HepG2 (cell line): Measurements from ENCODE around the gene DPP3. TPM values are rescaled to one million over a fixed set of nuclear protein-coding genes. Genes with fewer than 3 reads are reported as not detected.
A peak's percentile ranks its signal among the peaks of the same experiment; 100 is the strongest.

ENCODE experiments used
- CEBPZ ChIP-seq: IDR thresholded peaks from 2 replicates; pipeline ENCODE4 v1.6.1; 2012; ENCODE audit warnings: low read length, improper control_type of control experiment
- DNMT3B ChIP-seq: conservative IDR thresholded peaks from 2 replicates; pipeline ENCODE4 v1.6.1; 2016; ENCODE audit warnings: missing biosample characterization, control low read depth
- GPN1 ChIP-seq: sonication (generic); formaldehyde crosslinking; IDR thresholded peaks from 2 replicates; pipeline ENCODE4 v1.5.1; 2020; ENCODE audit warnings: missing genetic modification reagents, borderline replicate concordance
- HBP1 ChIP-seq: IDR thresholded peaks from 2 replicates; pipeline ENCODE4 v1.6.1; 2016; ENCODE audit warnings: low read depth, control low read depth
- HCFC1 ChIP-seq: fragments of 150-350 bp; IDR thresholded peaks from 2 replicates; pipeline ENCODE4 v1.6.1; 2014; ENCODE audit warnings: low read depth, low read length
- HDAC6 ChIP-seq: fragments of 200-600 bp; sonication (generic); IDR thresholded peaks from 2 replicates; pipeline ENCODE4 v1.7.0; 2017; ENCODE audit warnings: mild to moderate bottlenecking, antibody characterized with exemption, low read length, low read depth
- HNRNPL ChIP-seq: fragments of 200-400 bp; formaldehyde crosslinking; IDR thresholded peaks from 2 replicates; pipeline ENCODE4 v1.6.1; 2017; ENCODE audit warnings: mild to moderate bottlenecking, low read depth, low read length
- HOXA5 ChIP-seq: sonication (generic); formaldehyde crosslinking; IDR thresholded peaks from 2 replicates; pipeline ENCODE4 v1.4.0; 2020; ENCODE audit warnings: missing genetic modification reagents
- KAT2B ChIP-seq: fragments of 150-350 bp; IDR thresholded peaks from 2 replicates; pipeline ENCODE4 v1.6.1; 2014; ENCODE audit warnings: low read depth, low read length, borderline replicate concordance
- KDM6A ChIP-seq: IDR thresholded peaks from 2 replicates; pipeline ENCODE4 v1.6.1; 2016; ENCODE audit warnings: low read depth
- MED13 ChIP-seq: sonication (generic); formaldehyde crosslinking; IDR thresholded peaks from 2 replicates; pipeline ENCODE4 v1.5.0; 2020; ENCODE audit warnings: missing genetic modification reagents
- MTA3 ChIP-seq: sonication (generic); formaldehyde crosslinking; IDR thresholded peaks from 2 replicates; pipeline ENCODE4 v1.4.0; 2020; ENCODE audit warnings: missing genetic modification reagents
- NFIC ChIP-seq: IDR thresholded peaks from 2 replicates; pipeline ENCODE4 v1.6.1; 2012; ENCODE audit warnings: mild to moderate bottlenecking, low read length, inconsistent platforms
- RXRB ChIP-seq: IDR thresholded peaks from 2 replicates; pipeline ENCODE4 v1.6.1; 2016; ENCODE audit warnings: borderline replicate concordance, missing genetic modification reagents, missing compliant biosample characterization
- SCMH1 ChIP-seq: sonication (generic); formaldehyde crosslinking; IDR thresholded peaks from 2 replicates; pipeline ENCODE4 v1.9.0; 2021; ENCODE audit warnings: missing genetic modification reagents, mild to moderate bottlenecking, borderline replicate concordance
- TAF15 ChIP-seq: fragments of 200-400 bp; formaldehyde crosslinking; IDR thresholded peaks from one replicate; pipeline ENCODE4 v1.6.1; 2018; ENCODE audit warnings: mild to moderate bottlenecking, low read depth, low read length; ENCODE audit not compliant: poor library complexity, severe bottlenecking
- TEAD3 ChIP-seq: optimal IDR thresholded peaks from 2 replicates; pipeline ENCODE3; 2016; ENCODE audit warnings: borderline replicate concordance
- THAP11 ChIP-seq: IDR thresholded peaks from 2 replicates; pipeline ENCODE4 v1.6.1; 2016; ENCODE audit warnings: missing biosample characterization, missing genetic modification reagents
- ZBTB7B ChIP-seq: sonication (generic); formaldehyde crosslinking; IDR thresholded peaks from 2 replicates; pipeline ENCODE4 v1.4.0; 2020; ENCODE audit warnings: missing genetic modification reagents
- ZNF317 ChIP-seq: sonication (generic); formaldehyde crosslinking; IDR thresholded peaks from 2 replicates; pipeline ENCODE4 v1.5.0; 2020; ENCODE audit warnings: mild to moderate bottlenecking, missing genetic modification reagents
- ZNF674 ChIP-seq: sonication (generic); formaldehyde crosslinking; IDR thresholded peaks from 2 replicates; pipeline ENCODE4 v1.5.0; 2020; ENCODE audit warnings: low read depth, mild to moderate bottlenecking, missing genetic modification reagents
- ZNF713 ChIP-seq: sonication (generic); formaldehyde crosslinking; IDR thresholded peaks from 2 replicates; pipeline ENCODE4 v1.4.0; 2020; ENCODE audit warnings: mild to moderate bottlenecking, missing genetic modification reagents
- polyA plus RNA-seq, 8 experiments: library from polyadenylated mRNA; depleted of rRNA in 3 of 8; stranded (reverse) in 7 of 8; unstranded in 1 of 8; fragments of >200 nt; fragmentation: Illumina TruSeq in 4 of 8; extraction: Trizol in 4 of 8; gene quantifications; 2 replicates each; pipeline versions ENCODE4 v1.2.1 to v1.2.3, GENCODE V29; 2011 to 2016; ENCODE audit warnings: low read depth in 4 of 8, missing spikeins in 1 of 8, mixed read lengths in 1 of 8; ENCODE audit not compliant: insufficient read depth in 1 of 8
- total RNA-seq, 5 experiments: library from RNA; depleted of rRNA; stranded (reverse); fragments of >200 nt; fragmentation: Illumina TruSeq; extraction: Trizol; gene quantifications; 2 replicates each; pipeline ENCODE4 v1.2.3, GENCODE V29; 2016; ENCODE audit warnings: low read depth in 1 of 5
- TF ChIP-seq, protein P1 (sequence below): sonication (generic); formaldehyde crosslinking; IDR thresholded peaks from 2 replicates; pipeline ENCODE4 v1.5.0; 2020; ENCODE audit warnings: missing genetic modification reagents
- TF ChIP-seq, protein P2 (sequence below): sonication (generic); formaldehyde crosslinking; IDR thresholded peaks from 2 replicates; pipeline ENCODE4 v1.8.0; 2022; ENCODE audit warnings: missing genetic modification reagents, low read depth, mild to moderate bottlenecking, borderline replicate concordance

The DPP3 gene
- total and polyA plus RNA-seq, 2 of the 13 experiments (the other 11 are each of a cell fraction or from before 2014, with no cell fraction given) = 38.4 to 59.8 TPM

- peak; percentile 14; the same call in 1 of the 2 replicates for TF ChIP-seq HOXA5 (CRISPR knock-in tag)
- no peak for TF ChIP-seq ZNF674 (CRISPR knock-in tag)
- TF ChIP-seq KAT2B = no peak
- TF ChIP-seq CEBPZ = no peak
- TF ChIP-seq MTA3 = no peak
- TF ChIP-seq ZBTB7B (CRISPR knock-in tag) = no peak; the same call in 1 of the 2 replicates
- no peak for TF ChIP-seq THAP11 (CRISPR knock-in tag)
- TF ChIP-seq GPN1 (CRISPR knock-in tag) = no peak
- peak; percentile 58; the same call in 1 of the 2 replicates for TF ChIP-seq RXRB (CRISPR knock-in tag)
- TF ChIP-seq, protein P1, sequence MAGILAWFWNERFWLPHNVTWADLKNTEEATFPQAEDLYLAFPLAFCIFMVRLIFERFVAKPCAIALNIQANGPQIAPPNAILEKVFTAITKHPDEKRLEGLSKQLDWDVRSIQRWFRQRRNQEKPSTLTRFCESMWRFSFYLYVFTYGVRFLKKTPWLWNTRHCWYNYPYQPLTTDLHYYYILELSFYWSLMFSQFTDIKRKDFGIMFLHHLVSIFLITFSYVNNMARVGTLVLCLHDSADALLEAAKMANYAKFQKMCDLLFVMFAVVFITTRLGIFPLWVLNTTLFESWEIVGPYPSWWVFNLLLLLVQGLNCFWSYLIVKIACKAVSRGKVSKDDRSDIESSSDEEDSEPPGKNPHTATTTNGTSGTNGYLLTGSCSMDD (CRISPR knock-in tag) = no peak
- no peak for TF ChIP-seq SCMH1 (CRISPR knock-in tag)
- TF ChIP-seq HBP1 (CRISPR knock-in tag) = no peak
- TF ChIP-seq, protein P2, sequence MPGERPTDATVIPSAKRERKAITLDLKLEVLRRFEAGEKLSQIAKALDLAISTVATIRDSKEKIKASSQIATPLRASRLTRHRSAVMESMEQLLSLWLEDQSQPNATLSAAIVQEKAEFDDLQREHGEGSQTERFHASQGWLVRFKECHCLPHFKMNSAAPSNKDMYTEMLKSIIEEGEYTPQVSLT (CRISPR knock-in tag) = no peak
- no peak for TF ChIP-seq KDM6A (CRISPR knock-in tag)
- TF ChIP-seq TEAD3 (CRISPR knock-in tag) = no peak
- TF ChIP-seq HNRNPL = no peak
- TF ChIP-seq DNMT3B (CRISPR knock-in tag) = no peak; the same call in 1 of the 2 replicates
- no peak for TF ChIP-seq HCFC1
- no peak for TF ChIP-seq TAF15
- no peak for TF ChIP-seq HDAC6
- TF ChIP-seq MED13 (CRISPR knock-in tag) = no peak
- 0 out of 2 replicates have a peak, but pooled peaks have one; percentile 16 for TF ChIP-seq NFIC
- no peak; the same call in 1 of the 2 replicates for TF ChIP-seq ZNF317 (CRISPR knock-in tag)
- no peak for TF ChIP-seq ZNF713 (CRISPR knock-in tag)
Observed at GRCh38 chr11:66479394-66480116, 679 bp upstream of the DPP3 start (continued).
